ENCODE data around the gene KHK. TPM values are rescaled to one million over a fixed set of nuclear protein-coding genes. Genes with fewer than 3 reads are reported as not detected.
"Not testable (repeated sequence)": the region's sequence is repeated elsewhere in the genome, so short reads cannot be mapped to it uniquely, and the experiment has no call there.

Gene KHK
- total and polyA plus RNA-seq, 12 donors, result 0.32 to 4.6 (median 2.2) TPM

- TF ChIP-seq, protein P1, sequence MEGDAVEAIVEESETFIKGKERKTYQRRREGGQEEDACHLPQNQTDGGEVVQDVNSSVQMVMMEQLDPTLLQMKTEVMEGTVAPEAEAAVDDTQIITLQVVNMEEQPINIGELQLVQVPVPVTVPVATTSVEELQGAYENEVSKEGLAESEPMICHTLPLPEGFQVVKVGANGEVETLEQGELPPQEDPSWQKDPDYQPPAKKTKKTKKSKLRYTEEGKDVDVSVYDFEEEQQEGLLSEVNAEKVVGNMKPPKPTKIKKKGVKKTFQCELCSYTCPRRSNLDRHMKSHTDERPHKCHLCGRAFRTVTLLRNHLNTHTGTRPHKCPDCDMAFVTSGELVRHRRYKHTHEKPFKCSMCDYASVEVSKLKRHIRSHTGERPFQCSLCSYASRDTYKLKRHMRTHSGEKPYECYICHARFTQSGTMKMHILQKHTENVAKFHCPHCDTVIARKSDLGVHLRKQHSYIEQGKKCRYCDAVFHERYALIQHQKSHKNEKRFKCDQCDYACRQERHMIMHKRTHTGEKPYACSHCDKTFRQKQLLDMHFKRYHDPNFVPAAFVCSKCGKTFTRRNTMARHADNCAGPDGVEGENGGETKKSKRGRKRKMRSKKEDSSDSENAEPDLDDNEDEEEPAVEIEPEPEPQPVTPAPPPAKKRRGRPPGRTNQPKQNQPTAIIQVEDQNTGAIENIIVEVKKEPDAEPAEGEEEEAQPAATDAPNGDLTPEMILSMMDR (IDR thresholded peaks at IDR 0.05), result no peak
- WGBS, 2 donors, result 79 to 80% methylated on average over 2 of the region's 2 CpGs
Measured at GRCh38 chr2:27108221-27108620, 21.6 kb downstream of the KHK start.

GRCh38 chr2:27109083-27109482 lies 22.5 kb downstream of the KHK start:
- WGBS, 2 donors, result 89 to 93% methylated on average over 3 of the region's 3 CpGs
- H3K9me3 ChIP-seq, result no peaks in the 10 kb centered on the region
- TF ChIP-seq, protein P1 (IDR thresholded peaks at IDR 0.05), result no peak
- no peak for DNase-seq
- no peak overlapping the region for H3K4me3 ChIP-seq
- H3K27me3 ChIP-seq, result peaks cover 0 to 21% (median 7%) of the 10 kb centered on the region in 7 donors
- no peak overlapping the region for H3K27ac ChIP-seq
- ATAC-seq, result no peak
- intact Hi-C loops (cut with DNase I), result loop anchor here in 1 of 10 donors (5.0 to 10.0 kb wide), 2 partner anchors 43 to 186 kb away; no protein-coding TSS in a partner anchor
- H3K4me1 ChIP-seq, result no peaks in the 10 kb centered on the region
- no peaks in the 10 kb centered on the region for H3K36me3 ChIP-seq

More at GRCh38 chr2:27108221-27108620, 21.6 kb downstream of the KHK start:
- Histone ChIP-seq H3K27ac (no peak overlapping the region), H3K4me1 (no peaks in the 10 kb centered on the region), H3K9me3 (no peaks in the 10 kb centered on the region), H3K36me3 (no peaks in the 10 kb centered on the region), H3K4me3 (no peak overlapping the region), H3K27me3 (peaks cover 0 to 25% (median 7%) of the 10 kb centered on the region in 7 donors)
- intact Hi-C loops (cut with DNase I), result loop anchor here in 1 of 10 donors (5.0 to 10.0 kb wide), 2 partner anchors 44 to 187 kb away; no protein-coding TSS in a partner anchor
- DNase-seq (no peak), ATAC-seq (no peak)

- H3K36me3 ChIP-seq; intact Hi-C loops (cut with DNase I); ATAC-seq; H3K27ac ChIP-seq; H3K4me3 ChIP-seq; H3K9me3 ChIP-seq; H3K4me1 ChIP-seq; DNase-seq: not testable (repeated sequence)
- H3K27me3 ChIP-seq, result peaks cover 0 to 12% (median 0%) of the 10 kb centered on the region in 7 donors
- WGBS, 2 donors, result 84 to 87% methylated on average over 24 of the region's 24 CpGs
Measured at GRCh38 chr2:27110603-27111352, 24.2 kb downstream of the KHK start.

DNA sequence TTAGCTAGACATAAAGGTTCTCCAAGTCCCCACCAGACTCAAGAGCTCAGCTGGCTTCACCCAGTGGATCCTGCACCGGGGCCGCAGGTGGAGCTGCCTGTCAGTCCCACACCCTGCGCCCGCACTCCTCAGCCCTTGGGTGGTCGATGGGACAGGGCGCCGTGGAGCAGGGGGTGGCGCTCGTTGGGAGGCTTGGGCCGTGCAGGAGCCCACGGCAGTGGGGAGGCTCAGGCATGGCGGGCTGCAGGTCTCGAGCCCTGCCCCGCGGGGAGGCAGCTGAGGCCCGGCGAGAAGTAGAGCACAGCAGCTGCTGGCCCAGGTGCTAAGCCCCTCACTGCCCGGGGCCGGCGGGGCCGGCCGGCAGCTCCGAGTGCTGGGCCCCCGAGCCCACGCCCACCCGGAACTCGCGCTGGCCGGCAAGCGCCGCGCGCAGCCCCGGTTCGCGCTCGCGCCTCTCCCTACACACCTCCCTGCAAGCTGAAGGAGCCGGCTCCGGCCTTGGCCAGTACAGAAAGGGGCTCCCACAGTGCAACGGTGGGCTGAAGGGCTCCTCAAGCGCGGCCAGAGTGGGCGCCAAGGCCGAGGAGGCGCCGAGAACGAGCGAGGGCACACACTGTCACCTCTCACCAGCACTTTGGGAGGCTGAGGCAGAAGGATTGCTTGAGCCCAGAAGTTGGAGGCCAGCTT lies 25.0 kb downstream of the KHK start:
- DNase-seq; H3K27ac ChIP-seq; H3K4me1 ChIP-seq; ATAC-seq; intact Hi-C loops (cut with DNase I); H3K4me3 ChIP-seq; H3K36me3 ChIP-seq; H3K9me3 ChIP-seq: not testable (repeated sequence)
- WGBS, 2 donors, result 88 to 93% methylated on average over 49 of the region's 49 CpGs
- H3K27me3 ChIP-seq, result peaks cover 0 to 12% (median 2%) of the 10 kb centered on the region in 7 donors

DNA sequence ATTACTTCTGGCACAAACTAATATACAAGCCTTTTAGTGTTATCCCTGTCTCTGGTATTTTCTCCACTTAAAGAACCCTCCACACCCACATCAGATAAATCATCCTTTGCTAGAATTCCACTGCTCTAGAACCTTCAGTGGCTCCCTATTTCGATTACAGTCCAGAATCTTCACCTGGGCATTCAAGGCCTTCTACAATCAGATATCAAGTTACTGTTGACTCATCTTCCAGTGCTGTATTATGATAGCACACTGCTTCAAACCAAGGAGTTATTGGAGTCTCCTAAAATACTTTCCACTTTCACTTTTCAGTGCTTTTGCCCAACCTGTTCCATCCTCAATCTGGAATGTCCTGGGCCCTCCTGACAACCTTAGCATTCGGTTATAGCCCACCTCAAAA lies 28.9 kb downstream of the KHK start:
- H3K27ac ChIP-seq, result no peak overlapping the region
- no peak for ATAC-seq
- H3K36me3 ChIP-seq, result no peaks in the 10 kb centered on the region
- intact Hi-C loops (cut with DNase I), result no loop called here
- WGBS, 2 donors, result 67 to 76% methylated on average over 2 of the region's 2 CpGs
- TF ChIP-seq, protein P1 (IDR thresholded peaks at IDR 0.05), result no peak
- H3K4me1 ChIP-seq, result peaks cover 4 to 11% (median 6%) of the 10 kb centered on the region in 9 donors
- H3K9me3 ChIP-seq, result no peaks in the 10 kb centered on the region
- peaks cover 3 to 37% (median 28%) of the 10 kb centered on the region in 7 donors for H3K27me3 ChIP-seq
- no peak overlapping the region for H3K4me3 ChIP-seq
- DNase-seq, result no peak
